Breast epithelium (tissue), 4 donors: ENCODE measurements around the gene FBXO22. TPM values are rescaled to one million over a fixed set of nuclear protein-coding genes. Genes with fewer than 3 reads are reported as not detected.
"Not testable (repeated sequence)": the region's sequence is repeated elsewhere in the genome, so short reads cannot be mapped to it uniquely, and the experiment has no call there.

ENCODE experiments used
- DNase-seq, 2 donors: peaks; one replicate each; pipeline ENCODE4 v3.0.0-alpha.2; 2019; ENCODE audit warnings: low spot score in 2 of 2
- H3K27ac ChIP-seq, 2 donors: fragments of 200-600 bp; sonication (generic) in 1 of 2; one replicate each; pipeline ENCODE4 v1.5.1; 2016 to 2019; ENCODE audit warnings: mild to moderate bottlenecking in 1 of 2
- H3K27me3 ChIP-seq, 2 donors: fragments of 200-600 bp; sonication (generic) in 1 of 2; one replicate each; pipeline versions ENCODE4 v1.5.1 to v1.6.0; 2017 to 2019; ENCODE audit warnings: control low read depth in 1 of 2, mild to moderate bottlenecking in 1 of 2
- H3K36me3 ChIP-seq: fragments of 200-600 bp; one replicate; pipeline ENCODE4 v1.5.1; 2019
- H3K4me1 ChIP-seq, 2 donors: fragments of 200-600 bp; sonication (generic); one replicate each; pipeline ENCODE4 v1.5.1; 2016 to 2019; ENCODE audit warnings: control low read depth in 1 of 2
- H3K4me3 ChIP-seq, 3 donors: fragments of 200-600 bp; sonication (generic); 1 replicate in 2 of 3; 2 replicates in 1 of 3; pipeline ENCODE4 v1.5.1; 2016 to 2019; ENCODE audit warnings: mild to moderate bottlenecking in 3 of 3, moderate library complexity in 2 of 3
- H3K9me3 ChIP-seq, 2 donors: fragments of 200-600 bp; sonication (generic) in 1 of 2; one replicate each; pipeline ENCODE4 v1.5.1; 2016 to 2019; ENCODE audit warnings: control low read depth in 1 of 2
- POLR2A ChIP-seq: fragments of 450-650 bp; IDR thresholded peaks from one replicate; pipeline ENCODE4 v1.6.1; 2016; ENCODE audit warnings: antibody characterized with exemption, mild to moderate bottlenecking, moderate library complexity
- POLR2AphosphoS5 ChIP-seq, 3 donors: sonication (generic); formaldehyde crosslinking; IDR thresholded peaks; one replicate each; pipeline ENCODE4 v1.6.1; 2017; ENCODE audit warnings: antibody characterized with exemption in 3 of 3
- intact Hi-C: fragments of 100-400 bp; cut with DNase I; formaldehyde crosslinking; loops from one replicate; pipeline ENCODE4 v1.15.1; 2023; ENCODE audit warnings: low total_unique reads
- total RNA-seq, 3 donors: library from RNA; depleted of rRNA; stranded (reverse); fragments of >200 nt; gene quantifications; one replicate each; pipeline ENCODE4 v1.1.0, GENCODE V29; 2016
- TF ChIP-seq, protein P1 (sequence below), 3 donors: fragments of 450-650 bp; IDR thresholded peaks; one replicate each; pipeline ENCODE4 v1.5.1; 2016 to 2017; ENCODE audit warnings: antibody characterized with exemption in 3 of 3, mild to moderate bottlenecking in 3 of 3, moderate library complexity in 3 of 3

The FBXO22 gene
- total RNA-seq, 3 donors from 2014 or later = 12.8 to 25.3 (median 24.6) TPM

DNA sequence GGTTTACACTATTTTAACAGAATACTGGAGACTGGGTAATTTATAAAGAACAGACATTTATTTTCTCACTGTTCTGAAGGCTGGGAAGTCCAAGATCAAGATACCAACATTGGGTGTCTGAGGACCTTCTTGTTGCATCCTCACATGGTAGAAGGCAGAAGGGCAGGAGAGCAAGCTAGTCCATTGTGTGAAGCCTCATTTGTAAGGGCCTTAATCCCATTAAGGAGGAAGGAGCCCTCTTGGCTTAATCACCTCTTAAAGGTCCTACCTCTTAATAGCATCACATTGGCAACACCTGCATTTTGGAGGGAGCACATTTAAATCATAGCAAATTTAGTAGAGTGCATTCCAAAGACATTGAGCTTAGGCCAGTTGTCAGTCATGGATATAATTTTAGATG, 34.2 kb upstream of the FBXO22 start:
- no peaks in the 10 kb centered on the region for H3K4me1 ChIP-seq
- DNase-seq = no peak
- H3K4me3 ChIP-seq = no peak overlapping the region
- intact Hi-C loops = no loop called here
- H3K9me3 ChIP-seq = no peaks in the 10 kb centered on the region
- no peak overlapping the region for H3K27ac ChIP-seq
- no peaks in the 10 kb centered on the region for H3K36me3 ChIP-seq
- no peaks in the 10 kb centered on the region for H3K27me3 ChIP-seq
- TF ChIP-seq POLR2AphosphoS5 (IDR thresholded peaks at IDR 0.05) = no peak
- TF ChIP-seq, protein P1, sequence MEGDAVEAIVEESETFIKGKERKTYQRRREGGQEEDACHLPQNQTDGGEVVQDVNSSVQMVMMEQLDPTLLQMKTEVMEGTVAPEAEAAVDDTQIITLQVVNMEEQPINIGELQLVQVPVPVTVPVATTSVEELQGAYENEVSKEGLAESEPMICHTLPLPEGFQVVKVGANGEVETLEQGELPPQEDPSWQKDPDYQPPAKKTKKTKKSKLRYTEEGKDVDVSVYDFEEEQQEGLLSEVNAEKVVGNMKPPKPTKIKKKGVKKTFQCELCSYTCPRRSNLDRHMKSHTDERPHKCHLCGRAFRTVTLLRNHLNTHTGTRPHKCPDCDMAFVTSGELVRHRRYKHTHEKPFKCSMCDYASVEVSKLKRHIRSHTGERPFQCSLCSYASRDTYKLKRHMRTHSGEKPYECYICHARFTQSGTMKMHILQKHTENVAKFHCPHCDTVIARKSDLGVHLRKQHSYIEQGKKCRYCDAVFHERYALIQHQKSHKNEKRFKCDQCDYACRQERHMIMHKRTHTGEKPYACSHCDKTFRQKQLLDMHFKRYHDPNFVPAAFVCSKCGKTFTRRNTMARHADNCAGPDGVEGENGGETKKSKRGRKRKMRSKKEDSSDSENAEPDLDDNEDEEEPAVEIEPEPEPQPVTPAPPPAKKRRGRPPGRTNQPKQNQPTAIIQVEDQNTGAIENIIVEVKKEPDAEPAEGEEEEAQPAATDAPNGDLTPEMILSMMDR (IDR thresholded peaks at IDR 0.05) = no peak
- no peak for TF ChIP-seq POLR2A

GRCh38 chr15:75871589-75871988, 32.1 kb upstream of the FBXO22 start:
- H3K9me3 ChIP-seq, H3K4me3 ChIP-seq, H3K36me3 ChIP-seq, DNase-seq, H3K27me3 ChIP-seq, H3K4me1 ChIP-seq, intact Hi-C loops, H3K27ac ChIP-seq: not testable (repeated sequence)

DNA sequence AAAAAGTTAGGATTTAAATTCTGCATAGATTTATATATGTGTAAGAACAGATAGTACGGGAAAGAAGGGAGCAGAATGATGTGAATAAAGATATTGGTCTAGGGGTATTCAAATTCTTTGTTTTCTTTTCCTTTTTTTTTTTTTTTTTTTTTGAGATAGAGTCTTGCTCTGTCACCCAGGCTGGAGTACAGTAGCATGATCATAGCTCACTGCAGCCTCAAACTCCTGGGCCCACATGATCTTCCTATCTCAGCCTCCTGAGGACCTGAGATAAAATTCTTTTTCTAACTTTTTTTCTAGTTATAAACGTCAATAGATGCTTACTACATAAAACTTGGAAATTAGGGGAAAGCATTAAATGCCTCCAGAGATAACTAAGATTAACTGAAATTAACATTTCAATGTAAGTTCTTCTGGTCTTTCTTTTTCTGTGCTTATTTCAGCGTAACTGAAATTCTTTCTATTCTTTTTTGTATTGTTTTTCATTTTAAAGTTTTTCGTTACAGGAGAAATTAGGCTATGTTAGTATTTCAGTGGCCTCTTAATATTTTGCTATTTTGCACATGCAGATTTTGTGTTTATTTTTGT, 31.2 kb upstream of the FBXO22 start:
- Histone ChIP-seq H3K4me3 (no peak overlapping the region), H3K4me1 (no peaks in the 10 kb centered on the region), H3K27me3 (no peaks in the 10 kb centered on the region), H3K9me3 (no peaks in the 10 kb centered on the region), H3K36me3 (no peaks in the 10 kb centered on the region), H3K27ac (no peak overlapping the region)
- intact Hi-C loops = no loop called here
- no peak for DNase-seq
- TF ChIP-seq POLR2AphosphoS5 (IDR thresholded peaks at IDR 0.05) = no peak
- TF ChIP-seq POLR2A = no peak
- TF ChIP-seq, protein P1 (IDR thresholded peaks at IDR 0.05) = no peak

DNA sequence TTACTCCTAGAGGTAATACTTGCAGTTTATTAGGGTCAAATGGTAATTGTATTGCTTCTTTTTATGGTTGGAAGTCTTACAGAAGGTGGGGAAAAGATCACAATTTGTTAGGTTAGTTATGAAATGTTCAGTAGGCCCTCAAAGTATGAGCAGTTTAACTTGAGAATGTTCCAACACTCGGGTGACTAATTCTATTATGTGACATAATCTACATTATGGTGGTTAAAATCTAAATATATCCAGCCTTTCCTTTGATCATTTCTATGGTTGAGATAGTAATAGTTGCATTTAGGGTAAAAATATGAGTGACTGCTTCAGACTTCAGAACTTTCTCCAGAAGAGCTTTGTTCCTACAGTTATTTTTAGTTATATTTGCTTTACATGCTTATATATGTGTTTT, 19.6 kb upstream of the FBXO22 start:
- no peaks in the 10 kb centered on the region for H3K36me3 ChIP-seq
- TF ChIP-seq, protein P1 (IDR thresholded peaks at IDR 0.05) = no peak
- TF ChIP-seq POLR2A = no peak
- TF ChIP-seq POLR2AphosphoS5 (IDR thresholded peaks at IDR 0.05) = no peak
- no peak for DNase-seq
- intact Hi-C loops = no loop called here
- H3K27ac ChIP-seq = no peak overlapping the region
- no peaks in the 10 kb centered on the region for H3K27me3 ChIP-seq
- no peaks in the 10 kb centered on the region for H3K4me1 ChIP-seq
- H3K4me3 ChIP-seq = no peak overlapping the region
- no peaks in the 10 kb centered on the region for H3K9me3 ChIP-seq

GRCh38 chr15:75887178-75887577, 16.5 kb upstream of the FBXO22 start:
- no peaks in the 10 kb centered on the region for H3K36me3 ChIP-seq
- no peak for DNase-seq
- TF ChIP-seq POLR2AphosphoS5 (IDR thresholded peaks at IDR 0.05) = no peak
- H3K4me1 ChIP-seq = no peaks in the 10 kb centered on the region
- no peak overlapping the region for H3K4me3 ChIP-seq
- H3K27ac ChIP-seq = no peak overlapping the region
- intact Hi-C loops = no loop called here
- no peaks in the 10 kb centered on the region for H3K9me3 ChIP-seq
- H3K27me3 ChIP-seq = no peaks in the 10 kb centered on the region

- TF ChIP-seq POLR2AphosphoS5 (IDR thresholded peaks at IDR 0.05) = no peak
- no peak for TF ChIP-seq POLR2A
- TF ChIP-seq, protein P1 (IDR thresholded peaks at IDR 0.05) = no peak
- intact Hi-C loops = no loop called here
- H3K36me3 ChIP-seq = no peaks in the 10 kb centered on the region
Observed at GRCh38 chr15:75891895-75892294, 11.8 kb upstream of the FBXO22 start.

More at GRCh38 chr15:75891895-75892294, 11.8 kb upstream of the FBXO22 start:
- H3K4me1 ChIP-seq = no peaks in the 10 kb centered on the region
- H3K27me3 ChIP-seq = no peaks in the 10 kb centered on the region
- H3K27ac ChIP-seq = no peak overlapping the region
- H3K9me3 ChIP-seq = no peaks in the 10 kb centered on the region
- H3K4me3 ChIP-seq = no peak overlapping the region
- DNase-seq = no peak
